Sciatic nerve (tissue), 2 donors: ENCODE measurements around the gene ARMC9. TPM values are rescaled to one million over a fixed set of nuclear protein-coding genes. Genes with fewer than 3 reads are reported as not detected.

ENCODE experiments used
- ATAC-seq: fragments of 200-7000 bp; cut with Tn5 transposase; one replicate; pipeline ENCODE4 v1.9.1; 2020; ENCODE audit warnings: mild to moderate bottlenecking, moderate library complexity
- DNase-seq: peaks from one replicate; pipeline ENCODE4 v3.0.0-alpha.2; 2020; ENCODE audit warnings: low spot score
- intact Hi-C: fragments of 100-400 bp; cut with DNase I; formaldehyde crosslinking; loops from one replicate; pipeline ENCODE4 v1.14.2; 2022
- total RNA-seq: library from RNA; stranded (reverse); fragmentation: NEBNext Ultra II Directional; extraction: Animal tissue kit (Norgen Biotek cat#: 25700); gene quantifications from one replicate; pipeline ENCODE4 v1.2.1, GENCODE V29; 2021
- donor health status: DM: no; HTN: no; CAD: no.
- donor health status: DM: no; HTN: no; CAD: no.

ARMC9 gene
- total RNA-seq, 1 donor from 2014 or later = 15.4 TPM

DNA sequence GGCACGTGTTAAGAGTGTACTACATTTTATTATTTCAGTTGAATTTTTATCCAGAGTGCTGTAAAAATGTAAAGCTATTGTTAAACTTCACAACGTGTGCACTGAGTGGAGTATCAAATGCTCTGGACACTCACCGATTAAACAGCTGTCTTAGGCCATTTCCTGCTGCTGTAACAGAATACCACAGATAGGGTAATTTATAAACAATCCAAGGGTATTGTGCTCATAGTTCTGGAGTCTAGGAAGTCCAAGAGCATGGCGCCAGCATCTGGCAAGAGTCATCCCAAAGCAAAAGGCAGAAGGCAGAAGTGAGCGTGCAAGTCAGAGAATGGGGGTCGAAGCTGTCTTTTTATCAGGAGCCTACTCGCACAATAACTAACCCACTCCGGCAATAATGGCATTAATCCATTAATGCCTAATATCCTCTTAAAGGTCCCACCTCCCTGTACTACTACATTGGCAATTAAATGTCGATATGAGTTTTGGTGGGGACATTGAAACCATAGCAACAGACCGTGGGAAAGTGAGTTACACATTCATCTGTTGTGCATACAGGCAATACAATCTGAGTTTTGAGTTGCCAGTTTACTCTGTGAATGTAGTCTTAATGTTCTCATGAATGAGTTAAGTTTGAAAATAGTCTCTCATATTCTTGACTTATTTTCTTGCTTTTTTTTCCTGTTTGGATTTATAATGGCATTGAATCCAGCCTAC lies 64.8 kb downstream of the ARMC9 start:
- ATAC-seq = no peak
- intact Hi-C loops = no loop called here
- no peak for DNase-seq

DNA sequence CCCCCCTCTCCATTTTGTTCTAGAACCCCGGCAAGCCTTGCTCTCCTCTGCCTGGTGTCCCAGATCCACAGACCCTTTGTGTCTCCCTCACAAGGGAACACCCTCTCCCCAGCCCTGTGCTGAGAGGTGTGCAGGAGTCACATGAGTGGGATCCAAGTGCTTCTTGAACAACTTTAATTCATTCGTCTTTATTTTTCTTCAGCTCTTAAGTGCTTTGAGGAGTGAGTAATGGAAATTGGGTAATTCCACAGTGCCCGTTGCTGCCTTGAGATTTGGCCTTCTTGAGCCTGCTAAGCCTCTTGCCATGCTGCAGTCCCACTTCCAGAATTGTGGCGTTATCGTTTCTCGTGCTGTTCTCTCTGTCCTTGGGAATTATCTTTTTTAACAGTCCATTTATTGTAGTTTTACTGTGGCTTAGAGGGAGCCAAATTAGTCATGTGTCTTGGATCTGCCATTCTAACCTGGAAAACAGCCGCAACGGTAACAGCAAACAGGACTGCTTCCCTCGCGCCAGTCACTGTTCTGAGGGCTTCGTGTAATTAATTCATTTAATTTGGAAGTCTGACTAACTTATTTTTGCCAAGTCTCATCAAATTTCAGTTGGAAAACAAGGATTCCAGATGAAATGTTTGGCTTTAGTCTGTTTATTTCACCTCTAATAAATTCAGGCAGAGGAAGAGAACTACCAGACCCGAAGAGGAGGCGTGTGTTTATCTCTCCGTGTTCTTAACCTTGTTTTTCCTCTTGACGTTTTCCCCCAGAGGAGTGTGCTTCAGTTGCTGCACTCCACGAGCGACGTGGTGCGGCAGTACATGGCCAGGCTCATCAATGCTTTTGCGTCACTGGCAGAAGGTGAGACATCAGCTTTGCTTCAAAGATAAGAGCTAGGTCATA lies 72.0 kb downstream of the ARMC9 start:
- DNase-seq (no peak), ATAC-seq (no peak)
- intact Hi-C loops = no loop called here

DNA sequence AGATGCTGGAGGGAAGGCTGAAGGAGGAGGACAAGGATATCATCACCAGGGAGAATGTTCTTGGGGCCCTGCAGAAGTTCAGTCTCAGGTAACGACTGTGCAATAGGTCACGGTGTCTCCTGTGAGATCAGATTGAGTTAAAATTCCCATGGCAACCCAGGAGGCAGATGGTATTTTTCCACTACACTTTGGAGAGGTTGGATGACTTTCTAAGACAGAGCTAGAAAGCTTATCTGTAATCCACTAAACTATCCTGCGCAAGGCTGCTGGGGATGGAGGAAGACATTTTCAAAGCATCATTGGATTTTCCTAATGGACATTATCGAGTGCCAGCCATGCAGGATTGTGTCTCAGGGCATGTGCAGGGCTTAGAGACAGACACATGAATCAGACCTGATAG lies 74.6 kb downstream of the ARMC9 start:
- ATAC-seq (no peak), DNase-seq (no peak)
- intact Hi-C loops = no loop called here

DNA sequence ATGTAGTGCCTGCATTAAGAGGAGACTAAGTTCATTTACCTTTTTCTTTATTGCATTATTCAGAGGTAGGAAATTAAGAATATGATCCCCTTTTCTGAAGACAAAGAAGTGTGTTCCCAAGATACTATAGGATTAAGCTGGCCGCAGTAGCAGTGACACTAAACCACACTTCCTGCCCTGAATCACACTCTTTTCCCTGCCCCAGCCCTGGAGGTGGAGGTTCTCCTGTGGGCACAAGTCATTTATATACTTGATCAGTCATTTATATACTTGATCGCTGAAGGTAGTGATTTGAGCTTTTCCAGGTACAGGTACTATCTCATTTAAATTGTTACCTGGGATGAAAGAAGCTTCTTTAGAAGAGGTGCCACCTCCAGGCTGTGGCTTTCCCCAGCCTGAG lies 78.6 kb downstream of the ARMC9 start:
- intact Hi-C loops = no loop called here
- ATAC-seq (no peak), DNase-seq (no peak)

DNA sequence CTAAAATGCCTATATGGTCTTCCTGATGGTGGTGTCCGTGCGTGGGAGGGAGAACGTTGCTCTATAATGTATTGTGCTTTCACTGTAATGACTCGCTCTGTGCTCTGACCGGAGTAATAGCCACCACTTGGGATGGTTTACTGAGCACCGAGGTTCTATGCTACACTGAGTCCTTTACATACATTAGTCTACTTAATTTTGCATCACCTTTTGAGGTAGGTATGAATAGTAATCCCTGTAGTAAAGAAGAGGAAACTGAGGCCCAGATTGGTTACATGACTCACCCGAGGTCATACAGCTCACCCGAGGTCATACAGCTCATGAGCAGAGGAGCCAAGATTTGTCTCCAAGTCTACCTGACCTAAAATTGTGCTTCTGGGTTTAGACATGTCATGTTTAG lies 79.5 kb downstream of the ARMC9 start:
- ATAC-seq (no peak), DNase-seq (no peak)
- intact Hi-C loops = no loop called here

DNA sequence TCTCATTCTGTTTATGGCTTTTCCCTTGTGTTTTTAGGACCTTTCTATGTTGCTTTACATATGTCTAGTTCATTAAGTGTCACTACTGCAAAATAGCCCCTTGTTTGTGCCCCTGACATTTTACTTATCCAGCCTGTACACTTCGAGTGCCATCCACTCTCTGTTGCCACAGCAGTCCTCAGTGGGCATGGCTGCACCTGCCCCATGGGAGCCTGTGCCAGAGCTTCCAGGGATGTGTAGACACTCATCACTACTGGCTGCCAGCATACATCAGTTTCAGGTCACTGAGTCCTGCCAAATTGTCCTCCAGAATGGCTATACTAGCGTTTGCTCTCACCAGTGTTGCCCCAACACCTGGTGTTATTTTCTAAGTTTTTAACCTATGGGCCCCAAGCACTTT lies 80.4 kb downstream of the ARMC9 start:
- DNase-seq (no peak), ATAC-seq (no peak)
- intact Hi-C loops = no loop called here

DNA sequence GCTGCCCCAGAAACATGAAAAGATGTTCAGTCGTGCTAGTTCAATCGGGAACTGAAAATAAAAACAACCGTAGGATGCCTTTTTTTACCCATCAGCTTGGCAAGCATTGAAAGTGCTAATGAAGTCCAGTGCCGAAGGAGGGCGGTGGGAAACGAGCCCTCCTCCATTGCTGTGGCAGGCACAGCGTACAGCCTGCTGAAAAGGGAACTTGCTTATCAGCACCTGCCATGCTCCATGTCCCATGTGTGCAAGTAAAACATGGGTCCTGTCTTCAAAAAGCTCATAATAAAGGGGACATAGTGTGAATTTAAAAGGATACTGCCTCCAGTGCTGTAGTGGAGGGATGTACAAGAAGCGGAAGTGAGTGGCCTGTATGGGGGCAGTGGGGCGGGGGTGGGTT lies 82.4 kb downstream of the ARMC9 start:
- intact Hi-C loops = no loop called here
- ATAC-seq = no peak
- DNase-seq = no peak

DNA sequence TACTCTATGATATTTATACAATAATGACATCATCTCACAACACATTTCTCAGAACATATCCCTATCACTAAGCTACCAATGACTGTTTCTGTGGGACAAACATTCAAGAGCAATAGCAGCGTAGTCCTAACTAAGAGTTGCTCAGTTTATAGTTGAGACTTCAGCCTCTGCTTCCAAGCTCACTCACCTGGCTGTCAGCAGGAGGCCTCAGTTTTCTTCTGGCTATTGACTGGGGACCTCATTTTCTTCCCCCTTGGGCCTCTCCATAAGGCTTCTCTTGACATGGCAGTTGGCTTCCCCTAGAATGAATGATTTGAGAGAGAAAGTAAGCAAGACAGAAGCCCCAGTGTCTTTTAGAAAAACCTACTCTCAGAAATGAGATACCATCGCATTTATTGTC lies 85.9 kb downstream of the ARMC9 start:
- intact Hi-C loops = no loop called here
- DNase-seq (no peak), ATAC-seq (no peak)

DNA sequence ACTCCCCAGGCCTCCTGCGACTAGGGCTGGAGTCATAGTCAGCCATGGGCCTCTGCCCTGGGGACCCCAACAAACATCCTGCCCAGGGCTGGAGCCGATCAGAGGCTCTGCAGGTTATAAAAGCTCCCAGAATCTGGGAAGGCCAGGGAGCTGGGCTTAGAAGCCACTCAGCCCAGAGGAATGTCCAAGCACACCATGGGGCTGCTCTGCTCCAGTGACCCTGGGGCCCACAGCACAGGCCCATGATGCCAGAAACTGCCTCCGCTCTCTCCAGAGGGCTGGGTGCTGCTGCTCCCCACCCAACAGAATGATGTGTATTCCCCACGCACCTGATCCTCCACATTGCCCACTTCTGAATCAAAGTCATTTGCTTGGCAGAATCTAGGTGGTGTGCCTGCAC lies 88.5 kb downstream of the ARMC9 start:
- no peak for DNase-seq
- no peak for ATAC-seq
- intact Hi-C loops = no loop called here

DNA sequence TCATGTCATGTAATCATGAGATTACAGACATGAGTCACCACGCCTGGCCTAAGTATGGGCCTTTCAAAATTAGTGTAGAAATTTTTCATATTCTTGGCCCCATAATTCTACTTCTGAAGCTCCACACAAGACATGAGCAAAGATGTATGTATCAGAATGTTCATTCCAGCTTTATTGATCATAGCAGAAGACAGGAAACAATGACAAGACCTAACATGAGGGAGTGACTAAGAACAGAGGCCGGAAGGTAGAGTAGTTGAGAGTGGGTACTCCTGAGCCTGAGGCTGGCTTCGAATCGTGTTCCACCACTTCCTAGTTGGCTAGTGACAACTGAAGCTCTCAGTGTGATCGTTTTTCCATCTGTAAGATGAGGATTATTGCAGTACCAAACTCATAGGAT lies 89.3 kb downstream of the ARMC9 start:
- intact Hi-C loops = no loop called here
- no peak for DNase-seq
- ATAC-seq = no peak

DNA sequence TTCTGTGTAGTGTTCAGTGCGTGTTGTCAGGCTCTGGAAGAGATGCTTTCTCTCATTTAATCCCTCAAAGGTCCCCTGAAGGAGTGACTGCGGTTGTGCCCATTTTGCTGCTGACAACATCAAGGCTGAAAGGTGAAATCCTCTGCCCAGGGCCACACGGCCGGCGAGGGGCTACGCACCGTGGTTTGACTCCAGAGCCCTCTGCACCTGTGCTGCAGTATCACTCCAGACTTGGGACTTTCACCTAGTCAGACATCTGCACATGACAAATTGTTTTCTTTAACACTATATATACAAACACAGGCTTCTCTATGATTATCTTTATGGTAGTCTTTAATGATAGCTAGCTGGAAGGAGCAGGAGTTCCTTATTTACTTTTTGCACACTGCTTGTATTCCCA lies 90.2 kb downstream of the ARMC9 start:
- ATAC-seq (no peak), DNase-seq (no peak)
- intact Hi-C loops = no loop called here

DNA sequence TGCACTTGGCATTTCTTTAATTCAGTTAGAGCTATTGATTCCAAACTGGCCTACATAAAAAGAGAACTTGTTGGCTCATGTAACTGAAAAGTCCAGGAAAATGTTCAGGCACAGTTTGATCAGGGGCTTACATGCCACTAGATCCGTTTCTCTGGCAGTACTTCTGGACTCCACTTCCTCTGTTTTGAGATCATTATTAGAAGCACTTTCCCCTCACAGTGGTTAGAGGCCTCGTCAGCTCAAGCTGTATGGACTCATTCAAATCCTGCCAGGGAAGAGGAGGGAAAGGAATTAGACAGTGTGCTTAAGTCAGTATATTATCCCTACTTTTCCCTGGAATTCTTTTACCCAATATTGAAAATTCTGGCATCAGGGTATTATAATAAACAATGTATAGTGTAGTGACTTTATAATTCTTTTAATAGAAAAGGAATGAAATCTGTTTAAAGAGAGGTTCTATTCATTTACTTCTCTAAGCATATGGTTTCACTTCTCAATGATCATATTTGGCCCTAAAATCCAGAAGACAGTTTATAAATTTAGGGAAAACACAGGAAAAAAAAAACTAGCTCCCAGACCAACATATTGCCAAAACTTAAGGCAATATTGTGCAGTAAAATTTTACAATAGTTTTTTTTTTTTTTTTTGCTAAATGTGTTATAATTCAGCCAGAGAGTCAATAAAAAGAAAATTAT lies 92.0 kb downstream of the ARMC9 start:
- intact Hi-C loops = loop anchor here (10.0 kb wide), 1 partner anchor 104 kb away; the partner anchor contains the start of gene B3GNT7
- DNase-seq (no peak), ATAC-seq (peak; percentile 46)

DNA sequence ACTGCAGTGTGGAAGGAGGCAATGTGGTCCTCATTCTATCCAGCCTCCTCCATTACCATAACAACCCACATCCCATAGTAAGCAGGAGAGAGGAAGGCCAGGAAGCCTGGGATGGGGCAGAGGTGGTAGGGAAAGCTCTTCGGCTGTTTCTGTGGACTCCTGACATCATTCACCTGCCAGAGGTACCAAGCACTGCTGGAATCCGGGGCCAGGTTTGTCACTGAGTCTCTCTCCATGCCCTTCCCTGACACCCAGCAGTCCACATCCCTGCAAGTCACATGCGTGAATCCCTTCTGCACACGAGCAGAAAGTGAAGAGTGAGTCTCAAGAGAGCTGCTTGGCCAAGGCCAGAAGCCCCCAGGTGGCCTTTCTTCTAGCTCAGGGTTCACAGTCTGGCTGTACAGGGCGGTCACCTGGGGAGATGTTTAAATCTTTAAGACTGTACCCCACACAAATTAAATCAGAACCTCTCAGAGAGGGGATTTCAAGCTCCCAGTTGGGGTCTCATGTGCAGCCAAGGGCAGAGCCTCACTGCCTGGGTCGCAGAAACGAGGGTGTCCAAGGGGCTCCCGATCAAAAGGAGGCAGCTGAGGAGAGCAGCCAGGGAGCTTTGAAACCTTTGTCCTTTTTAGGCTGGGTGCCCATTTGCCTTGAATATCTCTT lies 94.2 kb downstream of the ARMC9 start:
- no peak for ATAC-seq
- no peak for DNase-seq
- intact Hi-C loops = loop anchor here (10.0 kb wide), 1 partner anchor 102 kb away; the partner anchor contains the start of gene B3GNT7

DNA sequence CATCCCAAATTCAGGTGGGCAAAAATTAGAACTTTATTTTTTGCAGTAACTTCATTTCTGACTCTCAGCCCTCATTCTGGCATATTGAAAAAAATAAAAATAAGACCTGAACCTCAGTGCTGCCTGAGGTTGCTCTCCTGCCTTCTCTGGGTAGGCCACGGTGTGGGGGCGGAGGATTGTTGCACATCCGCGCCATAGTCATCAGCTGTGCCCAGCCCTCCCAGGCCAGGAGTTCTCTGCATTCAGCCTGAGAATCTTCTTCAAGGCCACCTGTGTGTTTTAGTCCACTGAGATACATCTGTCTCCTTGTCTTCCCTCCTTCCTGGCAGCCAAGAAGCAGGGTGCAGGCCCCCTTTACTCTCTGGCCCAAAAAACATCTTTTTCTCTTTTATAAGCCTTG lies 94.7 kb downstream of the ARMC9 start:
- ATAC-seq (no peak), DNase-seq (no peak)
- intact Hi-C loops = loop anchor here (10.0 kb wide), 1 partner anchor 102 kb away; the partner anchor contains the start of gene B3GNT7

DNA sequence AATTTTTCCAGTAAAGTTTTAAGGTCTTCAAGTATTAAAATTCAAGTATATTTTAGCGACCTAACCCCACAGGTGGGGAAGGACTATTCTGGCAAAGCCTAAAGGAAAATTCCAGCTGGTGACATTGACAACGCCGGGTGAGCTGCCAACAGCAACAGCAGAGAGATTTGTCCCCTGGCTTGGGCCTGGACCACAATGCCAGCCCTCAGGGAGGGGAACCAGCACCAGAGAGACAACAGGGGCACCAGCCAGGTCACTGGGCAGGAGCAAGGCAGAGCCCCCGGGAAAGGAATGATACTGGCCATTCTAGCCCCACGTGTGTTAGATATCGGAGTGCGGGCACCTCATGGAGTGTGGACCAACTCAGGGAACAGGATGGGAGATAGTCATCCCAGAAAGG lies 95.7 kb downstream of the ARMC9 start:
- ATAC-seq (no peak), DNase-seq (no peak)
- intact Hi-C loops = loop anchor here (10.0 kb wide), 1 partner anchor 101 kb away; the partner anchor contains the start of gene B3GNT7

DNA sequence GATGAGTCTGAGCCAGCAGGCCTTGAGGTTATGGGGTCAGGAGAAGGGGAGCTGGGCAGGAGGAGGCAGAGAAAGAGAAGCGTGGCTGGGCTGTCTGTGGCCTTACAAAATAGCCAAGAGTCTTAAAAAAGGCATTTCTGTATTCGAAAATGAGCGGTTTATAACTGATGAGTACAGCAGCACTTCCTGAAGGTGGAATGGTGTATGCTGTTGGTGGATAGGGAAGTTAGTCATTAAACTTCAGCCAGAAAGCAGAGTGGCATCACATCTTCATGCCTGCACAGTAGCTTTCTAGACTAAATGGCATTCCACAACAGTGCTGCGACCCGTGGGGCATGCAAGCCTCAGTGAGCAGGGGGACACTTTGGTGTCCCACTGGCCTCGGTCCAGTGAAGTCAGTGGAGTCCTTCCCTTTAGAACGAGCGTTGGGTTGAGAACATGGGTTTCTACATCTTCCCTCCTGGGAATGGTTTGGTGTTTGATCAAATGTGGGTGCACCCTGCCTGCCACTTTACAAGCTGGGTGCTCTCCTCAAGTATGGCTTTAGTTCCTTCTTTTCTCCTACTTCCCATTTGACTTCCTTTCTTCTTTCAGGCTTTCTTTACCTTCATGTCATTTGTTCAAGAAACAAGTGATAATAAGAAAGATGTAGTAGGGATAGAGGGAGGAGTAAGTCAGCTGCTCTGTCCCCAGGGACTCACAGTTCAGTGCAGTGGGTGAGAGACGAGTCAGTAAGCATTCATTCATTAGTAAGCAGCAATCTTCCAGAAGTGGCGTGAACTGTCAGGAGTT lies 96.3 kb downstream of the ARMC9 start:
- DNase-seq (no peak), ATAC-seq (no peak)
- intact Hi-C loops = loop anchor here (10.0 kb wide), 1 partner anchor 100 kb away; the partner anchor contains the start of gene B3GNT7

DNA sequence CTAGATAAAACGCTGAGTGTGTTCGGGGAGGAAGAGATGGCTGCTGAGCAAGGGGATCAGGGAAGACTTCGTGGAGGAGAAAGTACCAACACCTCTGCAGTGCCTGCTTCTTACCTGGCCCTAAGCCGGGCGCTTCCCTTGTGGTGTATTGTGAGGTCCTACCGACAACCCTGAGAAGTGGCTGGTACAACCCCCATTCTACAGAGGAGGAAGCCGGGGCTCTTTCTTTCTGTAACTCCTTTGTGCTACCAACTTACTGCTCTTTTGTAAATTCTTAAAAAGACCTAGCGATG lies 96.9 kb downstream of the ARMC9 start:
- DNase-seq = no peak
- no peak for ATAC-seq
- intact Hi-C loops = loop anchor here (10.0 kb wide), 1 partner anchor 99 kb away; the partner anchor contains the start of gene B3GNT7

DNA sequence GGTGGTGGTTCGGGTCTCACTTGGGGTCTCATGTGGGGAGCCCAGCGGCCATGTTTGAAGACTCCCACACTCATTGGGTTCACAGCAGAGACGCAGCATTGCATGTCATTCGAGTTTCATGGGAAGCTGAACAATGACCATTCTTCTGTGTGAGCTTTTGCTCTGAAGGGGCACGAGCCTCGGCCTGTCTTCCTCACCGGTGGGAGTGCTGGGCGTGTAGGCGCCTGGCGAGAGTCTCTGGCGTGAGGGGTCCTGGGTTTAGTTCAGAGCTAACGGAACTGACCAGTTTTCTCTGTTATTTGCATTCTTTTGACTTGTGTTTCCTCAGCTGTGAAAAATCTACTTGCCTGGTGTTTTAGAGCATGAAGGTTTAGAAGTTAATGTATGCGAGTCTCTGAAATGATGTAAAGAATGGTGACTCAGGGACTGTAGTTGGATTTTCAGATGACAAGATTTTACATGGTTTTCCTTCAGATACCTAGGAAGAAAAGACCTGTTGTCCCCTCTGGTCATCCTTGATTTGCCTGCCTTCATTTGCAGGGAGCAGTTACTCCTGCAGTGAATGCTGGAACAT lies 98.1 kb downstream of the ARMC9 start:
- no peak for ATAC-seq
- no peak for DNase-seq
- intact Hi-C loops = loop anchor here (10.0 kb wide), 1 partner anchor 98 kb away; the partner anchor contains the start of gene B3GNT7
